MV-4-11 (cell line): Measurements from ENCODE around the gene CDKAL1.

Source experiments
- DNase-seq: peaks from one replicate; lab custom pipeline; 2025; lab: John Stamatoyannopoulos, UW

Gene CDKAL1

GRCh38 chr6:21107796-21108195 lies 573.5 kb downstream of the CDKAL1 start:
- no peak for DNase-seq

GRCh38 chr6:21109391-21110178 lies 575.3 kb downstream of the CDKAL1 start:
- DNase-seq = no peak

GRCh38 chr6:21110684-21111083 lies 576.4 kb downstream of the CDKAL1 start:
- no peak for DNase-seq

GRCh38 chr6:21111093-21111725 lies 577.0 kb downstream of the CDKAL1 start:
- DNase-seq = no peak

- no peak for DNase-seq
These were observed 580.9 kb downstream of the CDKAL1 start for GRCh38 chr6:21115111-21115510.

- peak; percentile 35 for DNase-seq
These were observed 582.5 kb downstream of the CDKAL1 start for GRCh38 chr6:21116736-21117135.

GRCh38 chr6:21118216-21118780 lies 584.0 kb downstream of the CDKAL1 start:
- no peak for DNase-seq

- no peak for DNase-seq
These were observed 587.4 kb downstream of the CDKAL1 start for GRCh38 chr6:21121636-21122136.

- no peak for DNase-seq
These were observed 589.5 kb downstream of the CDKAL1 start for GRCh38 chr6:21123507-21124436.

GRCh38 chr6:21128601-21129000 lies 594.3 kb downstream of the CDKAL1 start:
- DNase-seq = no peak

- no peak for DNase-seq
These were observed 597.1 kb downstream of the CDKAL1 start for GRCh38 chr6:21131406-21131805.

- no peak for DNase-seq
These were observed 598.2 kb downstream of the CDKAL1 start for GRCh38 chr6:21132446-21132845.

- DNase-seq = no peak
These were observed 598.9 kb downstream of the CDKAL1 start for GRCh38 chr6:21132856-21133838.

- DNase-seq = no peak
These were observed 599.6 kb downstream of the CDKAL1 start for GRCh38 chr6:21133901-21134300.

GRCh38 chr6:21134356-21134755 lies 600.1 kb downstream of the CDKAL1 start:
- no peak for DNase-seq

- no peak for DNase-seq
These were observed 601.3 kb downstream of the CDKAL1 start for GRCh38 chr6:21135484-21136013.

GRCh38 chr6:21137700-21138335 lies 603.6 kb downstream of the CDKAL1 start:
- no peak for DNase-seq

- DNase-seq = no peak
These were observed 604.2 kb downstream of the CDKAL1 start for GRCh38 chr6:21138336-21139069.

GRCh38 chr6:21140966-21141365 lies 606.7 kb downstream of the CDKAL1 start:
- no peak for DNase-seq
